CD14-positive monocyte (primary cell): Measurements from ENCODE around the gene SNAPC3. TPM values are rescaled to one million over a fixed set of nuclear protein-coding genes. Genes with fewer than 3 reads are reported as not detected.
A peak's percentile ranks its signal among the peaks of the same experiment; 100 is the strongest.

Experiments
- DNase-seq, 3 donors: peaks; one replicate each; pipeline ENCODE4 v3.0.0-alpha.2; 2011 to 2022
- H2AFZ ChIP-seq: 2 replicates; pipeline ENCODE4 v1.6.0; 2012; ENCODE audit warnings: mild to moderate bottlenecking, low read depth, low read length, inconsistent platforms; ENCODE audit not compliant: insufficient read depth, poor library complexity, severe bottlenecking
- H3K27ac ChIP-seq, 2 donors: 1 replicate in 1 of 2; 2 replicates in 1 of 2; pipeline ENCODE4 v1.5.1; 2012 to 2013; ENCODE audit warnings: low read length in 2 of 2, control low read depth in 1 of 2, inconsistent platforms in 1 of 2, low read depth in 1 of 2, mild to moderate bottlenecking in 1 of 2
- H3K27me3 ChIP-seq, 2 donors: one replicate each; pipeline versions ENCODE4 v1.6.0 to v1.6.1; 2011 to 2013; ENCODE audit warnings: low read length in 2 of 2; ENCODE audit not compliant: control insufficient read depth in 2 of 2, insufficient read depth in 2 of 2
- H3K36me3 ChIP-seq, 2 donors: replicated peaks in 1 of 2; 1 replicate in 1 of 2; 2 replicates in 1 of 2; pipeline versions ENCODE4 v1.5.1 to v1.6.1; 2012 to 2013; ENCODE audit warnings: low read length in 2 of 2, control low read depth in 1 of 2, inconsistent platforms in 1 of 2, mild to moderate bottlenecking in 1 of 2; ENCODE audit not compliant: insufficient read depth in 2 of 2, control insufficient read depth in 1 of 2
- H3K4me1 ChIP-seq, 2 donors: 1 replicate in 1 of 2; 2 replicates in 1 of 2; pipeline versions ENCODE4 v1.5.1 to v1.6.1; 2012 to 2013; ENCODE audit warnings: low read length in 2 of 2, control low read depth in 1 of 2, inconsistent platforms in 1 of 2, mild to moderate bottlenecking in 1 of 2, moderate library complexity in 1 of 2; ENCODE audit not compliant: insufficient read depth in 2 of 2, control insufficient read depth in 1 of 2
- H3K4me2 ChIP-seq: replicated peaks from 2 replicates; pipeline ENCODE3; 2012; ENCODE audit warnings: low read length, moderate library complexity, mild to moderate bottlenecking; ENCODE audit not compliant: poor library complexity, severe bottlenecking; ENCODE audit errors: extremely low read depth
- H3K4me3 ChIP-seq, 3 experiments: fragments of 200-600 bp in 1 of 3; sonication (generic) in 1 of 3; replicated peaks in 1 of 3; 1 replicate in 2 of 3; 2 replicates in 1 of 3; pipeline ENCODE4 v1.5.1; 2011 to 2013; ENCODE audit warnings: low read length in 3 of 3, mild to moderate bottlenecking in 3 of 3, control low read depth in 2 of 3, low read depth in 2 of 3, inconsistent platforms in 1 of 3, moderate library complexity in 1 of 3
- H3K79me2 ChIP-seq: 2 replicates; pipeline ENCODE4 v1.6.0; 2012; ENCODE audit warnings: mild to moderate bottlenecking, control low read depth, inconsistent platforms, low read length, moderate library complexity; ENCODE audit not compliant: insufficient read depth
- H3K9ac ChIP-seq: 2 replicates; pipeline ENCODE4 v1.6.0; 2017; ENCODE audit warnings: low read length, mild to moderate bottlenecking; ENCODE audit not compliant: insufficient read depth, poor library complexity, severe bottlenecking
- H3K9me3 ChIP-seq, 2 donors: replicated peaks in 1 of 2; 1 replicate in 1 of 2; 2 replicates in 1 of 2; pipeline versions ENCODE4 v1.5.1 to v1.6.1; 2012 to 2013; ENCODE audit warnings: low read length in 2 of 2, control low read depth in 1 of 2; ENCODE audit not compliant: control insufficient read depth in 1 of 2, insufficient read depth in 1 of 2
- H4K20me1 ChIP-seq: 2 replicates; pipeline ENCODE4 v1.6.0; 2012; ENCODE audit warnings: mild to moderate bottlenecking, low read length, control low read depth, moderate library complexity; ENCODE audit not compliant: insufficient read depth
- H3K27ac Mint-ChIP-seq, 7 donors: one replicate each; pipeline ENCODE4 v1.8.0; 2020; ENCODE audit warnings: mild to moderate bottlenecking in 7 of 7, mixed read lengths in 7 of 7, moderate library complexity in 6 of 7, inconsistent platforms in 2 of 7
- H3K27me3 Mint-ChIP-seq, 3 donors: one replicate each; pipeline ENCODE4 v1.8.0; 2021 to 2022; ENCODE audit warnings: low read depth in 3 of 3, mild to moderate bottlenecking in 3 of 3, mixed read lengths in 3 of 3, moderate library complexity in 3 of 3, inconsistent platforms in 1 of 3
- H3K36me3 Mint-ChIP-seq, 2 donors: one replicate each; pipeline ENCODE4 v1.8.0; 2020; ENCODE audit warnings: mixed read lengths in 2 of 2, inconsistent platforms in 1 of 2, mild to moderate bottlenecking in 1 of 2
- H3K4me1 Mint-ChIP-seq: one replicate; pipeline ENCODE4 v1.8.0; 2020; ENCODE audit warnings: mild to moderate bottlenecking, mixed read lengths
- H3K4me3 Mint-ChIP-seq, 2 donors: one replicate each; pipeline ENCODE4 v1.8.0; 2020; ENCODE audit warnings: mild to moderate bottlenecking in 2 of 2, mixed read lengths in 2 of 2, moderate library complexity in 1 of 2
- H3K9me3 Mint-ChIP-seq, 7 donors: one replicate each; pipeline ENCODE4 v1.8.0; 2020 to 2022; ENCODE audit warnings: mixed read lengths in 7 of 7, mild to moderate bottlenecking in 6 of 7, moderate library complexity in 6 of 7, inconsistent platforms in 2 of 7
- WGBS: methylation state at CpG from one replicate; pipeline ENCODE4 v1.1.5; 2013; ENCODE audit warnings: missing lambda C conversion rate; ENCODE audit not compliant: insufficient coverage; 5-methylcytosine and 5-hydroxymethylcytosine counted together
- intact Hi-C, 2 donors: fragments of 100-400 bp; cut with micrococcal nuclease; formaldehyde crosslinking; loops; one replicate each; pipeline versions ENCODE4 v1.15.0 to v1.15.1; 2023
- polyA plus RNA-seq, 3 donors: library from polyadenylated mRNA; depleted of rRNA in 1 of 3; unstranded in 2 of 3; stranded (reverse) in 1 of 3; fragments of 300-500 nt in 2 of 3; fragments of >200 nt in 1 of 3; fragmentation: Illumina TruSeq in 2 of 3; gene quantifications; 1 replicate in 2 of 3; 2 replicates in 1 of 3; pipeline ENCODE4 v1.2.3, GENCODE V29; 2012 to 2021
- TF ChIP-seq, protein P1 (sequence below): fragments of 200-600 bp; IDR thresholded peaks from one replicate; pipeline ENCODE4 v1.8.0; 2022; ENCODE audit warnings: antibody characterized with exemption, mild to moderate bottlenecking

Gene SNAPC3
- polyA plus RNA-seq, 3 donors = 10.9 to 15.8 (median 14.3) TPM

GRCh38 chr9:15416880-15417279 lies 5.8 kb upstream of the SNAPC3 start:
- Histone ChIP-seq H3K4me1 (peaks cover 0 to under 1% of the 10 kb centered on the region in 2 donors), H3K9me3 (peaks cover 4 to 5% of the 10 kb centered on the region in 2 donors), H3K36me3 (no peaks in the 10 kb centered on the region), H3K4me2 (no peak overlapping the region), H4K20me1 (no peaks in the 10 kb centered on the region), H3K27ac (no peak overlapping the region), H3K9ac (no peak overlapping the region), H3K4me3 (no peak overlapping the region), H3K79me2 (no peaks in the 10 kb centered on the region), H3K27me3 (no peaks in the 10 kb centered on the region), H2AFZ (no peak overlapping the region)
- Mint-ChIP-seq H3K36me3 (no peaks in the 10 kb centered on the region), H3K27me3 (peaks cover 0 to 4% (median 1%) of the 10 kb centered on the region in 3 donors), H3K27ac (peak overlapping the region in 2 of 7 donors; percentile 26 to 61), H3K9me3 (peaks cover 0 to 7% (median 5%) of the 10 kb centered on the region in 7 donors), H3K4me3 (no peak overlapping the region), H3K4me1 (peaks cover 2% of the 10 kb centered on the region)
- TF ChIP-seq, protein P1, sequence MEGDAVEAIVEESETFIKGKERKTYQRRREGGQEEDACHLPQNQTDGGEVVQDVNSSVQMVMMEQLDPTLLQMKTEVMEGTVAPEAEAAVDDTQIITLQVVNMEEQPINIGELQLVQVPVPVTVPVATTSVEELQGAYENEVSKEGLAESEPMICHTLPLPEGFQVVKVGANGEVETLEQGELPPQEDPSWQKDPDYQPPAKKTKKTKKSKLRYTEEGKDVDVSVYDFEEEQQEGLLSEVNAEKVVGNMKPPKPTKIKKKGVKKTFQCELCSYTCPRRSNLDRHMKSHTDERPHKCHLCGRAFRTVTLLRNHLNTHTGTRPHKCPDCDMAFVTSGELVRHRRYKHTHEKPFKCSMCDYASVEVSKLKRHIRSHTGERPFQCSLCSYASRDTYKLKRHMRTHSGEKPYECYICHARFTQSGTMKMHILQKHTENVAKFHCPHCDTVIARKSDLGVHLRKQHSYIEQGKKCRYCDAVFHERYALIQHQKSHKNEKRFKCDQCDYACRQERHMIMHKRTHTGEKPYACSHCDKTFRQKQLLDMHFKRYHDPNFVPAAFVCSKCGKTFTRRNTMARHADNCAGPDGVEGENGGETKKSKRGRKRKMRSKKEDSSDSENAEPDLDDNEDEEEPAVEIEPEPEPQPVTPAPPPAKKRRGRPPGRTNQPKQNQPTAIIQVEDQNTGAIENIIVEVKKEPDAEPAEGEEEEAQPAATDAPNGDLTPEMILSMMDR = peak; percentile 34
- intact Hi-C loops = loop anchor here in 1 of 2 donors (10.0 kb wide), 1 partner anchor 112 kb away; the partner anchor contains the start of gene TTC39B
- DNase-seq = peak in 1 of 3 donors; percentile 10
- WGBS = 52% methylated on average over 2 of the region's 2 CpGs

DNA sequence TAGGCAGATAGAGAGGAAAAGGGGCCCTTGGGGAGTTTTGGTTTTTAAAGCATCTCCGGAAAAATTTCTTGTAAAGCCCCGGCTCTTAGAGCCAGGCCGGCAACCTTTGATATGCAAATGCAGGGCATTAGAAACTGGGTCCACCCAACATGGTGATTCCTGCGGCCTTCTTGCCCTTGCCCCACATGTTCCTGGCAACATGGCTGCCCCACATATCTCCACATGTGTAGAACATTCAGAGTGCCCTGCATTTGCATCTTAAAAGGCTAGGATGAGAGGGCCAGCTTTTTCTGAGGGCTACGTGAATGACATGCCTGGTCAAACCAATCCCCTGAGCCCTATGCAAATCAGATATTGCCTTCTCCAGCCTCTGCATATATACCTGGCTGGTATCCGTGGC lies 5.0 kb upstream of the SNAPC3 start:
- Mint-ChIP-seq H3K27ac (no peak overlapping the region), H3K27me3 (peaks cover 0 to 5% (median 1%) of the 10 kb centered on the region in 3 donors), H3K4me3 (no peak overlapping the region), H3K9me3 (peaks cover 0 to 7% (median 5%) of the 10 kb centered on the region in 7 donors), H3K36me3 (no peaks in the 10 kb centered on the region), H3K4me1 (peaks cover 7% of the 10 kb centered on the region)
- Histone ChIP-seq H3K36me3 (no peaks in the 10 kb centered on the region), H3K4me2 (no peak overlapping the region), H4K20me1 (no peaks in the 10 kb centered on the region), H3K79me2 (peaks cover under 1% of the 10 kb centered on the region), H3K27me3 (no peaks in the 10 kb centered on the region), H3K4me1 (peaks cover 5 to 6% of the 10 kb centered on the region in 2 donors), H3K9ac (no peak overlapping the region), H2AFZ (no peak overlapping the region), H3K27ac (no peak overlapping the region), H3K9me3 (peaks cover 4 to 5% of the 10 kb centered on the region in 2 donors), H3K4me3 (no peak overlapping the region)
- TF ChIP-seq, protein P1 = no peak
- DNase-seq = no peak
- intact Hi-C loops = loop anchor here in 1 of 2 donors (10.0 kb wide), 1 partner anchor 113 kb away; the partner anchor contains the start of gene TTC39B
- 98% methylated on average over 6 of the region's 6 CpGs for WGBS
